ENCODE data around the gene CEP85L.

Gene CEP85L

GRCh38 chr6:118598324-118598723 lies 53.1 kb downstream of the CEP85L start:
- no peak overlapping the region for H3K4me3 ChIP-seq (ENCODE audit: low read depth, low read length)
- H4K12ac ChIP-seq (ENCODE audit: low read depth, low read length) = no peak overlapping the region
- H3K4ac ChIP-seq (ENCODE audit: low read depth, low read length) = no peak overlapping the region
- no peak for DNase-seq
- no peak overlapping the region for H3K14ac ChIP-seq (ENCODE audit: low read length)
- H3K4me1 ChIP-seq (ENCODE audit: control insufficient read depth in 1 of 2, insufficient read depth in 2 of 2, low read length in 2 of 2) = no peaks in the 10 kb centered on the region
- no peak overlapping the region for H2AFZ ChIP-seq (ENCODE audit: insufficient read depth, low read length, poor library complexity)
- H3K27ac ChIP-seq (ENCODE audit: low read depth, low read length) = no peak overlapping the region
- H3K4me2 ChIP-seq (ENCODE audit: low read length) = no peak overlapping the region
- no peak overlapping the region for H2BK12ac ChIP-seq (ENCODE audit: low read length)
- H3K79me1 ChIP-seq (ENCODE audit: low read length) = no peaks in the 10 kb centered on the region
- H2BK5ac ChIP-seq (ENCODE audit: low read depth, low read length, poor library complexity) = no peak overlapping the region
- H2BK120ac ChIP-seq (ENCODE audit: insufficient read depth, low read length, poor library complexity) = no peak overlapping the region
- peaks cover 0 to 2% of the 10 kb centered on the region in 2 experiments for H3K36me3 ChIP-seq (ENCODE audit: control insufficient read depth in 1 of 2, insufficient read depth in 2 of 2, low read length in 2 of 2)
- no peak overlapping the region for H3K18ac ChIP-seq (ENCODE audit: low read length)
- no peaks in the 10 kb centered on the region for H3K9me3 ChIP-seq (ENCODE audit: insufficient read depth, low read depth, low read length)
- WGBS (ENCODE audit: extremely low coverage, insufficient coverage, insufficient read length) = no CpG with 5 or more reads among the region's 2 CpGs
- H3K79me2 ChIP-seq (ENCODE audit: control insufficient read depth, insufficient read depth, low read length, poor library complexity) = no peaks in the 10 kb centered on the region
- no peak overlapping the region for H4K8ac ChIP-seq (ENCODE audit: low read depth, low read length)
- no peak overlapping the region for H2AK5ac ChIP-seq (ENCODE audit: low read length)
- H3K27me3 ChIP-seq (ENCODE audit: insufficient read depth, low read length) = no peaks in the 10 kb centered on the region
- H3K9ac ChIP-seq (ENCODE audit: low read length) = no peak overlapping the region
- H3K23ac ChIP-seq (ENCODE audit: low read length) = no peak overlapping the region
- H4K91ac ChIP-seq (ENCODE audit: low read depth, low read length) = no peak overlapping the region

GRCh38 chr6:118597636-118598035 lies 53.8 kb downstream of the CEP85L start:
- Histone ChIP-seq H4K91ac (ENCODE audit: low read depth, low read length) (no peak overlapping the region), H2BK5ac (ENCODE audit: low read depth, low read length, poor library complexity) (no peak overlapping the region), H2BK12ac (ENCODE audit: low read length) (no peak overlapping the region), H3K14ac (ENCODE audit: low read length) (no peak overlapping the region), H3K79me2 (ENCODE audit: control insufficient read depth, insufficient read depth, low read length, poor library complexity) (no peaks in the 10 kb centered on the region), H3K4ac (ENCODE audit: low read depth, low read length) (no peak overlapping the region), H3K27ac (ENCODE audit: low read depth, low read length) (no peak overlapping the region), H3K4me2 (ENCODE audit: low read length) (no peak overlapping the region), H3K9ac (ENCODE audit: low read length) (no peak overlapping the region), H2AFZ (ENCODE audit: insufficient read depth, low read length, poor library complexity) (no peak overlapping the region), H3K79me1 (ENCODE audit: low read length) (no peaks in the 10 kb centered on the region), H3K4me3 (ENCODE audit: low read depth, low read length) (no peak overlapping the region), H2AK5ac (ENCODE audit: low read length) (no peak overlapping the region), H3K9me3 (ENCODE audit: insufficient read depth, low read depth, low read length) (no peaks in the 10 kb centered on the region), H4K8ac (ENCODE audit: low read depth, low read length) (no peak overlapping the region), H3K27me3 (ENCODE audit: insufficient read depth, low read length) (no peaks in the 10 kb centered on the region), H3K4me1 (ENCODE audit: control insufficient read depth in 1 of 2, insufficient read depth in 2 of 2, low read length in 2 of 2) (no peaks in the 10 kb centered on the region), H3K23ac (ENCODE audit: low read length) (no peak overlapping the region), H4K12ac (ENCODE audit: low read depth, low read length) (no peak overlapping the region), H2BK120ac (ENCODE audit: insufficient read depth, low read length, poor library complexity) (no peak overlapping the region), H3K18ac (ENCODE audit: low read length) (no peak overlapping the region), H3K36me3 (ENCODE audit: control insufficient read depth in 1 of 2, insufficient read depth in 2 of 2, low read length in 2 of 2) (no peaks in the 10 kb centered on the region)
- DNase-seq = no peak
- no CpG with 5 or more reads among the region's 3 CpGs for WGBS (ENCODE audit: extremely low coverage, insufficient coverage, insufficient read length)

- Histone ChIP-seq H3K79me1 (ENCODE audit: low read length) (no peaks in the 10 kb centered on the region), H4K91ac (ENCODE audit: low read depth, low read length) (no peak overlapping the region)
These were observed 54.5 kb downstream of the CEP85L start for GRCh38 chr6:118596774-118597320.

GRCh38 chr6:118594877-118595276 lies 56.5 kb downstream of the CEP85L start:
- H3K36me3 ChIP-seq (ENCODE audit: control insufficient read depth in 1 of 2, insufficient read depth in 2 of 2, low read length in 2 of 2) = no peaks in the 10 kb centered on the region
- DNase-seq = no peak
- no peak overlapping the region for H3K18ac ChIP-seq (ENCODE audit: low read length)
- H3K4me3 ChIP-seq (ENCODE audit: low read depth, low read length) = no peak overlapping the region
- H2BK12ac ChIP-seq (ENCODE audit: low read length) = no peak overlapping the region
- no peak overlapping the region for H2BK5ac ChIP-seq (ENCODE audit: low read depth, low read length, poor library complexity)
- H2AK5ac ChIP-seq (ENCODE audit: low read length) = no peak overlapping the region
- H3K14ac ChIP-seq (ENCODE audit: low read length) = no peak overlapping the region
- peak overlapping the region; percentile 40 for H3K9ac ChIP-seq (ENCODE audit: low read length)
- H3K4me1 ChIP-seq (ENCODE audit: control insufficient read depth in 1 of 2, insufficient read depth in 2 of 2, low read length in 2 of 2) = no peaks in the 10 kb centered on the region
- no peaks in the 10 kb centered on the region for H3K79me2 ChIP-seq (ENCODE audit: control insufficient read depth, insufficient read depth, low read length, poor library complexity)
- H4K12ac ChIP-seq (ENCODE audit: low read depth, low read length) = no peak overlapping the region
- H3K27me3 ChIP-seq (ENCODE audit: insufficient read depth, low read length) = no peaks in the 10 kb centered on the region
- no peak overlapping the region for H3K4me2 ChIP-seq (ENCODE audit: low read length)
- no CpG with 5 or more reads among the region's 1 CpG for WGBS (ENCODE audit: extremely low coverage, insufficient coverage, insufficient read length)
- no peak overlapping the region for H3K4ac ChIP-seq (ENCODE audit: low read depth, low read length)
- H2AFZ ChIP-seq (ENCODE audit: insufficient read depth, low read length, poor library complexity) = no peak overlapping the region
- H2BK120ac ChIP-seq (ENCODE audit: insufficient read depth, low read length, poor library complexity) = no peak overlapping the region
- no peaks in the 10 kb centered on the region for H3K9me3 ChIP-seq (ENCODE audit: insufficient read depth, low read depth, low read length)
- no peak overlapping the region for H4K8ac ChIP-seq (ENCODE audit: low read depth, low read length)
- no peak overlapping the region for H3K23ac ChIP-seq (ENCODE audit: low read length)
- H4K91ac ChIP-seq (ENCODE audit: low read depth, low read length) = no peak overlapping the region
- H3K27ac ChIP-seq (ENCODE audit: low read depth, low read length) = no peak overlapping the region
- no peaks in the 10 kb centered on the region for H3K79me1 ChIP-seq (ENCODE audit: low read length)

More at GRCh38 chr6:118596774-118597320, 54.5 kb downstream of the CEP85L start:
- H3K23ac ChIP-seq (ENCODE audit: low read length) = no peak overlapping the region
- H2AK5ac ChIP-seq (ENCODE audit: low read length) = no peak overlapping the region
- H3K9ac ChIP-seq (ENCODE audit: low read length) = no peak overlapping the region
- no peak overlapping the region for H3K4ac ChIP-seq (ENCODE audit: low read depth, low read length)
- H3K9me3 ChIP-seq (ENCODE audit: insufficient read depth, low read depth, low read length) = no peaks in the 10 kb centered on the region
- no peaks in the 10 kb centered on the region for H3K27me3 ChIP-seq (ENCODE audit: insufficient read depth, low read length)
- H3K18ac ChIP-seq (ENCODE audit: low read length) = no peak overlapping the region
- no peak overlapping the region for H2BK120ac ChIP-seq (ENCODE audit: insufficient read depth, low read length, poor library complexity)
- no peak overlapping the region for H3K14ac ChIP-seq (ENCODE audit: low read length)
- H3K27ac ChIP-seq (ENCODE audit: low read depth, low read length) = no peak overlapping the region
- H3K4me1 ChIP-seq (ENCODE audit: control insufficient read depth in 1 of 2, insufficient read depth in 2 of 2, low read length in 2 of 2) = no peaks in the 10 kb centered on the region
- H2BK5ac ChIP-seq (ENCODE audit: low read depth, low read length, poor library complexity) = no peak overlapping the region
- no peak overlapping the region for H4K12ac ChIP-seq (ENCODE audit: low read depth, low read length)
- no peak overlapping the region for H2BK12ac ChIP-seq (ENCODE audit: low read length)
- no peak overlapping the region for H2AFZ ChIP-seq (ENCODE audit: insufficient read depth, low read length, poor library complexity)
- H3K4me2 ChIP-seq (ENCODE audit: low read length) = no peak overlapping the region
- H4K8ac ChIP-seq (ENCODE audit: low read depth, low read length) = no peak overlapping the region
- H3K4me3 ChIP-seq (ENCODE audit: low read depth, low read length) = no peak overlapping the region
- WGBS (ENCODE audit: extremely low coverage, insufficient coverage, insufficient read length) = no CpG with 5 or more reads among the region's 5 CpGs
- DNase-seq = no peak
- H3K79me2 ChIP-seq (ENCODE audit: control insufficient read depth, insufficient read depth, low read length, poor library complexity) = no peaks in the 10 kb centered on the region
- no peaks in the 10 kb centered on the region for H3K36me3 ChIP-seq (ENCODE audit: control insufficient read depth in 1 of 2, insufficient read depth in 2 of 2, low read length in 2 of 2)
